ENCODE measurements around the gene DPRX.

- TF ChIP-seq CTCF (IDR thresholded peaks at IDR 0.05) (no peak), TCF7L2 (IDR thresholded peaks at IDR 0.05; ENCODE audit: low read depth, low read length) (no peak), REST (IDR thresholded peaks at IDR 0.05; ENCODE audit: insufficient read depth in 1 of 2, low read depth in 2 of 2, low read length in 1 of 2) (no peak)
Observed at GRCh38 chr19:53642381-53643099, 10.7 kb downstream of the DPRX start.

Measured in Panc1 (cell line).